ENCODE data around the gene CD82. TPM values are rescaled to one million over a fixed set of nuclear protein-coding genes. Genes with fewer than 3 reads are reported as not detected.
A peak's percentile ranks its signal among the peaks of the same experiment; 100 is the strongest.

The CD82 gene
- total RNA-seq, 1 donor from 2014 or later = 16.1 TPM

DNA sequence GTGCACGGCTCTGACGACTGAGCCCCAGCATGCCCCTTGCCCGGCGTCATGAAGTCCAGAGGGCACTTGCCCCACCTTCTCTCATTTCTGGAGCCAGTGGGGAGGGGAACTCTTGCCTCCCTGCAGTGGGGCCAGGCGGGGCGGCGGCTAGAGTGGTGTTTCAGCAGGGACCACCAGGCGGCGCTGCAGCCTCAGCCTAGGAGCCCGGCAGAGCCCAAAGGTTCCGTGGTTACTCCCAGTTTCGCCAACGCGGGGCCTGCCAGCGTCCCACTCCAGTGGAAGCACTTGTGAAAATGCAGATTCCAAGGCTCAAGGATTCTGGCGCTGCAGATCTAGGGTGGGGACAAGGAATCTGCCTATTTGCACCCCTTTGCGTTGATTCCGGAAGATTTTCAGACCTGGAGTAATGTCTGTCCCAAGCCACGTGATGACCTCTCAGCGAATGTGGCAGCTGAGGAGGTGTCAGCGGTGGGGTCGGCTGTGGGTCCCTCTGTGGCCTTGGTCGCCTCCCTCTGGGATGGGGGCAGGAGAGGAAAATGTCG, 55.7 kb downstream of the CD82 start:
- no peak overlapping the region for H3K4me3 Mint-ChIP-seq (ENCODE audit: unreplicated experiment)
- DNase-seq (ENCODE audit: low spot score) = peak; percentile 89
- H3K4me1 Mint-ChIP-seq (ENCODE audit: unreplicated experiment) = peaks cover 58% of the 10 kb centered on the region
- TF ChIP-seq CTCF (IDR thresholded peaks at IDR 0.05; ENCODE audit: unreplicated experiment) = peak; percentile 96
- no peaks in the 10 kb centered on the region for H3K9me3 Mint-ChIP-seq (ENCODE audit: unreplicated experiment)
- peaks cover 9% of the 10 kb centered on the region for H3K36me3 Mint-ChIP-seq (ENCODE audit: low read depth, unreplicated experiment)
- no peak overlapping the region for H3K27ac Mint-ChIP-seq (ENCODE audit: unreplicated experiment)
- H3K27me3 Mint-ChIP-seq (ENCODE audit: unreplicated experiment) = peaks cover 19% of the 10 kb centered on the region

DNA sequence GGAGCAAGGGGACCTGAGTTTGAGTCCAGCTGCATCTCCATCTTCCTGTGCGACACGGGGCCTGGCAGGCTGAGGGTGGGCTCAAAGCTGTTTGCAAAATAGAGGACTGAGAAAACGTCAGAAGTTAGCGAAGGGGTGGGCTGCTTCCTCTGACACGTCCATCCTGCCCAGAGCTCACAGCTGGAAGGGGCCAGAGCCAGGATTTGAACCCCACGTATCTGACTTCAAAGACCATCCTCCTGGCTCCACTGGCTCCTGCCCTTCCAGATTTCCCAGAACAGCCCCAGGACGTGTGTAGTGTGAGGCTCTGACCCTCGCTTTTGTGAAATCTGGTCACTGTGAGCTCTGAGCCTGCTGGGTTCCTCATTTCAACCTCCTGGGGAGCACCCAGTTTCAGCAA, 56.3 kb downstream of the CD82 start:
- no peaks in the 10 kb centered on the region for H3K9me3 Mint-ChIP-seq (ENCODE audit: unreplicated experiment)
- peak overlapping the region; percentile 9 for H3K27ac Mint-ChIP-seq (ENCODE audit: unreplicated experiment)
- no peak overlapping the region for H3K4me3 Mint-ChIP-seq (ENCODE audit: unreplicated experiment)
- DNase-seq (ENCODE audit: low spot score) = peak; percentile 2
- H3K27me3 Mint-ChIP-seq (ENCODE audit: unreplicated experiment) = peaks cover 22% of the 10 kb centered on the region
- no peak for TF ChIP-seq CTCF (IDR thresholded peaks at IDR 0.05; ENCODE audit: unreplicated experiment)
- H3K36me3 Mint-ChIP-seq (ENCODE audit: low read depth, unreplicated experiment) = peaks cover 12% of the 10 kb centered on the region
- peaks cover 58% of the 10 kb centered on the region for H3K4me1 Mint-ChIP-seq (ENCODE audit: unreplicated experiment)

DNA sequence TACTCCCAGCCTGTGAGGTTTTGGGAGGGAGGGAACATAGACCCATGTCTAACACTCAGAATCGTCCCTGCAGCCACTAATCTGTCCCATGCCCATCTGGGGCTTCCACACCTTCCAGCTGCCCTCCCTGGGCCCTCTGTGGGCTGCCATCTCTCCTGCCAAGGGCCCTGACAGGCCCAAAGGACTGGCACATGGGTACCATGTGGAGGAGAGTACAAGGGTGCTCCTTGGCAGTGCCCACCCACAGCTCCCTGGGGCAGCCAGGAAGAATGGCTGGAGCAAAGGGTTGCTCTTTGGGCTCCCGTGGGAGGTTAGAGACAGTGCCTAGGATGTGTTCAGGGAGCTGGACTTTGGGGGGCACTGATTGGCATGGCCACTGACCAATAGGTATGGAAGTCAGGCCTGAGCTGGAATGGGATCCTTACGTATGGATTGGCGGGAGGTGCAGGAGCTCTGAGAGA, 56.8 kb downstream of the CD82 start:
- Mint-ChIP-seq H3K9me3 (ENCODE audit: unreplicated experiment) (no peaks in the 10 kb centered on the region), H3K27me3 (ENCODE audit: unreplicated experiment) (peaks cover 22% of the 10 kb centered on the region), H3K4me1 (ENCODE audit: unreplicated experiment) (peaks cover 54% of the 10 kb centered on the region), H3K4me3 (ENCODE audit: unreplicated experiment) (no peak overlapping the region), H3K27ac (ENCODE audit: unreplicated experiment) (no peak overlapping the region), H3K36me3 (ENCODE audit: low read depth, unreplicated experiment) (peaks cover 15% of the 10 kb centered on the region)
- no peak for TF ChIP-seq CTCF (IDR thresholded peaks at IDR 0.05; ENCODE audit: unreplicated experiment)
- DNase-seq (ENCODE audit: low spot score) = no peak

DNA sequence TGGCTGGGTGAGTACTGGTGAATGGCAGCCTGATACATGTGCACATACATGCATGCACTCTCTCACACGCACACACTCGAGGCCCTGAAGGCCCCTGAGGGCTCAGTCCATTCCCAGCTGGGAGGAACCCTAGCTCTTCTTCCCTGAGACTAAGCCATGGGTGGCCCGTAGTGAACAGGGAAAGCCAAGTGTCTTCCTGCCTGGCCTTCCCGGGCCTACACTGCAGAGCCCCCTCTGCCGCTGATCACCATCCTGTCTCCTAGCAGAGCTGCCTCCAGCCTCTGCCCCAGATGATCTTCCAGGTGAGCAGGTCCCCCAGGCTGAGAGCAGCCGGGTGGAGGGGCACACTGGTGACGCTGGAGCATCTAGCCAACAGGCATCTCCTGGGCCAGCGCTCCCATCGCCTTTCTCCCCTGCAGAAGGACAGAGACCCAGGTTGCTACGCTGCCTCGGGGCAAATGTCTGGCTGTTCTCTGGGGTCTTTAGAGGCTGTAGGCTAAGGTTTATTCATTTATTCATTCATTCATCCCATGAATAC, 57.3 kb downstream of the CD82 start:
- H3K27me3 Mint-ChIP-seq (ENCODE audit: unreplicated experiment) = peaks cover 21% of the 10 kb centered on the region
- no peak for TF ChIP-seq CTCF (IDR thresholded peaks at IDR 0.05; ENCODE audit: unreplicated experiment)
- peak overlapping the region; percentile 67 for H3K27ac Mint-ChIP-seq (ENCODE audit: unreplicated experiment)
- DNase-seq (ENCODE audit: low spot score) = no peak
- no peaks in the 10 kb centered on the region for H3K9me3 Mint-ChIP-seq (ENCODE audit: unreplicated experiment)
- peaks cover 53% of the 10 kb centered on the region for H3K4me1 Mint-ChIP-seq (ENCODE audit: unreplicated experiment)
- H3K4me3 Mint-ChIP-seq (ENCODE audit: unreplicated experiment) = peak overlapping the region; percentile 74
- H3K36me3 Mint-ChIP-seq (ENCODE audit: low read depth, unreplicated experiment) = peaks cover 15% of the 10 kb centered on the region

DNA sequence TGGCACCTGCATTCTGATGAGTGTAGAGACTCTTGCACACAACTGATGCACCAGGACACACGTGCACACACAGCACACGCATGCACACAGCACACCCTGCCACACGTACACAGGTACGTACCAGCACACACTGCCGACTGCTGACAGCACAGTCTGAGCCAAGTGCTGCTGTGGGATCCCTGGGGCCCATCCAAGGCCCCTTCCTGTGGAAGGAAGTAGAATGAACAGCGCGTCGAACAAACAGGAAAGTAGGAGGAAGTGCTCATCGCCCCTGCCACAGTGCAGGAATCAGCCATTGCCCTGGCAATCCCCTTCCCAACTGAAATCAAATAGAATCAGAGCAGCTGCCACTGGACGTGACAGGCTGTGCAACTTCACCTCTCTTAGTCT, 57.9 kb downstream of the CD82 start:
- H3K4me1 Mint-ChIP-seq (ENCODE audit: unreplicated experiment) = peaks cover 49% of the 10 kb centered on the region
- H3K36me3 Mint-ChIP-seq (ENCODE audit: low read depth, unreplicated experiment) = peaks cover 15% of the 10 kb centered on the region
- peak overlapping the region; percentile 67 for H3K27ac Mint-ChIP-seq (ENCODE audit: unreplicated experiment)
- no peaks in the 10 kb centered on the region for H3K9me3 Mint-ChIP-seq (ENCODE audit: unreplicated experiment)
- TF ChIP-seq CTCF (IDR thresholded peaks at IDR 0.05; ENCODE audit: unreplicated experiment) = no peak
- H3K27me3 Mint-ChIP-seq (ENCODE audit: unreplicated experiment) = peaks cover 20% of the 10 kb centered on the region
- DNase-seq (ENCODE audit: low spot score) = no peak
- peak overlapping the region; percentile 74 for H3K4me3 Mint-ChIP-seq (ENCODE audit: unreplicated experiment)
